ENCODE data around the gene PRDM10.

Gene PRDM10

DNA sequence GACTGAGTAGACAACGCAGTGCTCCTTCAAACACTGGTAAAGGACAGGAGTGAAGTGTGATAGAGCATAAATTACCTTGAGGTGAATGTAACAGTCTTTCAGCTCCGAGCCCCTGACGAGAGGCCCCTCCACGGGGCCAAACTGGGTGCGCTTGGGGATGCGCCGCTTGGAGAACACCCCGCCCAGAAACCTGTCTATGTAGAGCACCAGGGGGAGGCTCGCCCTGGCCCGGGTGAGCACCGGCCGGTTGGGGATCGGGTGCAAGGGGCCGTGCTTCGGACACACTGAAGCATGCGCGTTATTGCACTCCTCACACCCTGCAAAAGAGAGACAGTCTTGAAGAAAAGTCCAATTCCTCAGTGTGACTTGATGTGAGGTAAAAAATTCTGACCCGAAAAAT, 57.9 kb downstream of the PRDM10 start:
- DNase-seq (ENCODE audit: low read depth), result no peak

- no peak for DNase-seq (ENCODE audit: low read depth)
These were observed 59.6 kb downstream of the PRDM10 start for GRCh38 chr11:129943036-129943435.

GRCh38 chr11:129939510-129939909, 63.1 kb downstream of the PRDM10 start:
- no peak for DNase-seq (ENCODE audit: low read depth)

DNA sequence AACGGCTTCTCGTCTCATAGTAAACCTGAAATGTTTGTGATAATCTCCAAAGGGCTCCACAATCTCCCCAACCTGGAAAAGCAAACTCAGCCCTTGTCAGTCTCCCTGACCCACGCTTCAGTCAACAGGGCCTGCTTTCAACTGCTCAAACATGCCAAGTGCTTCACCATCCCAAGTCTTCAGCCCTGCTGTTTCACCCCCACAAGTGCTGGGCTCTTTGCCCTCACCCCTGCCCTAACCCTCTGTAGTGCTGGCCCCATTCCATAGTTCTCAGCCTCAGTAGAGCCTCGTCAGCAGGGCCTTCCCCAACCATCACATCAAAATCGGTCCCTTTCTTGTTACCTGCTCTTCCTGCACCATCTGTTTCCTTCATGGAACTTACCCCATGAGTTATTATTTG, 63.9 kb downstream of the PRDM10 start:
- no peak for DNase-seq (ENCODE audit: low read depth)

- no peak for DNase-seq (ENCODE audit: low read depth)
These were observed 64.9 kb downstream of the PRDM10 start for GRCh38 chr11:129937592-129938238.

DNA sequence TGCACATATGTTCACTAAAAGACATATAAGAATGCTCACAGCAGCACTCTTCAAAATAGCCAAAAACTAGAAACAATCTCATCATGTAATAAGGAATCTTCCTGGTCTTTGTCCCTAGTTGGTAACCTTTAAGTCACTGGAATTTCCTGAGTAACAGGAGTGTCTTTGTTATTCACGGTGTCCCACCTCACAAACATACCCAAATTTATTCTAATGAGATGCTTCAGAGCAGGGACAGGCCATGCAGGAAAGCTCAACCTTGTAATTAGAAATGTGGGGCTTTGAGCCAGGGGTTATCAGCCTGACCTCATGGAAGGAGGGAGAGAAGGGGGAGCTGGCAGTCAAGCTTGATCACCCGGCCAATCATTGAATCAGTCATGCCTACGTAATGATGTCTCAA, 66.9 kb downstream of the PRDM10 start:
- DNase-seq (ENCODE audit: low read depth), result no peak

GRCh38 chr11:129933891-129934290, 68.7 kb downstream of the PRDM10 start:
- DNase-seq (ENCODE audit: low read depth), result no peak

DNA sequence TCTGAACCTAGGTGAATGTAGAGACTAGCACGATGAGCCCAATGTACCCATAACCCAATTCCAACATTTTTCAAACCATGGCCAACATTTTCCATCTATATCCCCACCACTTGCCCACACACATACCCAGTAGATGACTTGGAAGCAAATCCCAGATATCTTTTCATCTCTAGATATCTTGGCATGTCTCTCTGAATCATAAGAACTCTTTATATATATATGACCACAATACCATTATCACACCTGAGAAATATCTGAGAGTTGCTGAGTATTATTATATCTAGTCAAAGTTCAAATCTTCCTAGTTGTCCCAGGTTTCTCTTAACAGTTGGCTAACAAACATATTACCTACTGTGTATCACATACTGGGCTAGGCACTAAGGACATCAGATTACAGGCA, 69.4 kb downstream of the PRDM10 start:
- no peak for DNase-seq (ENCODE audit: low read depth)

GRCh38 chr11:129932381-129933067, 70.1 kb downstream of the PRDM10 start:
- no peak for DNase-seq (ENCODE audit: low read depth)

DNA sequence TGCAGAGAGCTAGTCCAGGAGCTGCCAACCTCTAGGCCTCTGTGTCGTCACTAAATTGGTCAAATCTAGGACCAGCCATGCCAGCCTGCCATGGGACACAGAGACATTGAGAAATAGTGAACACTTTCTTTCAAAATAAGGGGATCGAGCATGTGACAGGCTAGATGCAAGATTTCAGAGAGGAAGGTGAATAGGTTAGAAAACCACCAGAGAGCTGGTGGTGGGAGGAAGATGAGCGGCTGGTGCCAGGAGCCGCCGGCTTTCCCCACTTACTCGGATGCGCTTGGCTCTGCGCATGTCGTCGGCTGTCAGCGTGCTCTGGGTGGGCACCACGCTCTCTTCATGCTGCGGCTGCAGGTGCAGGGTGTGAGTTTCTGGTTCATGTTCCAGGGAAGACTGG, 71.9 kb downstream of the PRDM10 start:
- DNase-seq (ENCODE audit: low read depth), result no peak

DNA sequence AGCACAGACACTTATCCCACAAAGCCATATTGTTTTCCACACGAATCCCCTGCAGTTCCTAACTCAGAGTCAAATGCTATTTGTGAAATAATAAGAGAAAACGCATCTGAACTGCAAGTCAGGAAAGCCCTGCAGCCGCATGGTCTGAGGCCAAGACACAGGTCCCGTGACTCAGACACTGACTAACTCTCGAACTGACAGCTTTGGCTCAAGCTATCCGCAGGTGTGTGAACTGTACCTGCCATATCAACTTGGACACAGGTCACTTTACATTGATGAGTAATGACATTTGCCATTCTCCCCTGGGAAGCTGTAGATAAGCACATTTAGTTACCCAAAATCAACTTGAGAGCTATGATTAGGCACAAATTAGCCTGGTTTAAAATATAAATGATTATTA, 72.3 kb downstream of the PRDM10 start:
- no peak for DNase-seq (ENCODE audit: low read depth)

DNA sequence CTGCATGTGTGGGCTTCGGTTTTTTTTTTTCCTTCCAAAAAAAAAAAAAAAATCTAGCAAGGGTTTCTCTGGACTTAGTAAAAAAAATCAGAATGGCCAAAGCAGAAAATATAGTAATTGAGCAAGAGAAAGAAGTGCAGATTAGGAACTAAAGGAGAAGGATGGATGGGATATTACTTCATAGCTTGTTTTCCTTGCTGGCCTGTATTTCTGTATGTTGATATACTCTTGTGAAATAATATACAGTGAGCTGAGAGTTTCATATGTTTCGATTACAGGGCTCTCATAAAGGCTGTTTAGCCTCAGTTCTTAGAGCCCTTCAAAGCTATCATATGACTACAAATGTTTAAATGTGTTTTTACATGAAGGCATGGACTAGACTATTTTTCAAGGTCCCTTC, 72.9 kb downstream of the PRDM10 start:
- no peak for DNase-seq (ENCODE audit: low read depth)

- no peak for DNase-seq (ENCODE audit: low read depth)
These were observed 73.5 kb downstream of the PRDM10 start for GRCh38 chr11:129928923-129929692.

- no peak for DNase-seq (ENCODE audit: low read depth)
These were observed 80.0 kb downstream of the PRDM10 start for GRCh38 chr11:129922674-129923073.

DNA sequence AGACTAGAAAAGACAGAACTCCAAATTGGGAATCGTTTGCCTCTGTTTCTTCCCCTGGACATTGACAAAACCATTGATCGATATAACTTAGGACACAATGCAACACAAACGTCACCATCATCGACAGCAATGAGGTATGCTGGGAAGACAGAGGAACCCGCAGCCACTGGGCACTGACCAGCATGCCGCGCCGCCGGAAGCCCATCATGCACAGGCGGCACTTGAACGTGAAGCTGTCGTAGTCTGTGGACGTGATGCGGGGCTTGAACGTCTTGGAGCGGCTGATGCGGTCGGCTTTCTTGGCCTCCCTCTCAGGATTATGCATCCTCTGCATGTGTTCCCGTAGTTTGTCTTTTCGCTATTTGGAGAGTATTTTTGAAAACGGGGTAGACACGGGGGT, 84.3 kb downstream of the PRDM10 start:
- DNase-seq (ENCODE audit: low read depth), result no peak

DNA sequence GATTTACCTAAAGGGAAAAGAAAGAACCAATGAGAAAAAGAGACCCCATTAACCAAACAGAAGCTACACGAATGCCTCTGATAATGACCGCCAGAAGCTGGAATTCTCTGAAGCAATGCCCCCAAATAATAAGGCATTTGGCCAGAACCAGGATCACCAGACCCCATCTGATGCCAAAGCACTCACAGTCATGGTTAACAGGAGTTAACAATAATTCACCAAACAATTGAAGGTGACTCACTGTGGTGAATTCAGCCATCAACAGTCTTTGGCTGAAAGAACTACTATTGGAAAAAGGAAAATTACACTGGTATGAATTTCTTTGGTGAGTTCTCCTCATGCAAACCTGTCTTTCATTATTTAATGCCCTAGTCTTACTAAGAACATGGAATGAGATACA, 85.4 kb downstream of the PRDM10 start:
- no peak for DNase-seq (ENCODE audit: low read depth)

DNA sequence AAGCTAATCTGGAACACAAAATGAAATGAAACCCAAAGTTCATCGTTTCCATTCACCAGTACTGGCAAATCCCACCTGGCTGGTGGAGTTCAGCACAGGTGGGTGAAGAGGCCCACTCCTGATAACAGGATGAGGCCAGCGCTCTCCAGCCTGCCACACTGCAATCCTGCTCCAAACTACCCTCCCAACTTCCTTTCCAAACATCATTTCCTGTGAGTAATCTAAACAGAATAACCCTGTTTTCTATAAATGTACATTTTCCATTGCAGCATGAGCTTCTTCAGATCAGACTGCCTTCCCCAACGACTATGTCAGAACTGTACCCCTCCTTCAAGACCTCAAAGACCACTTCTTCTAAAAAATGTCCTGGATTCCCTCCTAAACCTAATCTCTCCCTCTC, 91.3 kb downstream of the PRDM10 start:
- no peak for DNase-seq (ENCODE audit: low read depth)

- DNase-seq (ENCODE audit: low read depth), result no peak
These were observed 92.3 kb downstream of the PRDM10 start for GRCh38 chr11:129910360-129910759.

DNA sequence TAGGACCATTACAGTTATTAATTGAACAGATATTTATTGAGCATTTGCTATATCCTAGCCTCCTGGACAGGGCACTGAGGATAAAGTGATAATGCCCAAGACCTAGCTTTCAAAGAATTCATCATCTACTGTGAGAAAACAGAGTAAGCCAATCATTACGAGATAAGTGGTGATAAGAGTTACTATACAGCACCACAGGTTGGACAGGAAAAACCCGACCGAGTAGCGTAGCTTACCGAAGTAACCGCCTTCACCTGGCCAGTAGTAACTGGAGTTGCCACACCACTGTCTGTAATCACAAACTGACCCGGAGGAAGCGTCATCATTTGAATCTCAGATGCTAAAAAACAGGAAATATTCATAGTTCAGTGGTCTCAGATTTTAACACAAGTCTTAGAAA, 97.2 kb downstream of the PRDM10 start:
- no peak for DNase-seq (ENCODE audit: low read depth)

- no peak for DNase-seq (ENCODE audit: low read depth)
These were observed 106.6 kb downstream of the PRDM10 start for GRCh38 chr11:129896062-129896461.

- DNase-seq (ENCODE audit: low read depth), result peak; percentile 85
These were observed 107.3 kb downstream of the PRDM10 start, which contains the start of gene NFRKB for GRCh38 chr11:129895126-129896041. TSS of gene NFRKB (minus strand) at chr11:129895578. CDS start at chr11:129892849, 2,729 bp downstream.

Measured in stimulated activated CD8-positive, alpha-beta memory T cell treated with anti-CD3 and anti-CD28 coated beads, Interleukin-4, amount 100 ng/mL, for 24 hours (primary cell).